Measurements from ENCODE around the gene LRIG1.

DNA sequence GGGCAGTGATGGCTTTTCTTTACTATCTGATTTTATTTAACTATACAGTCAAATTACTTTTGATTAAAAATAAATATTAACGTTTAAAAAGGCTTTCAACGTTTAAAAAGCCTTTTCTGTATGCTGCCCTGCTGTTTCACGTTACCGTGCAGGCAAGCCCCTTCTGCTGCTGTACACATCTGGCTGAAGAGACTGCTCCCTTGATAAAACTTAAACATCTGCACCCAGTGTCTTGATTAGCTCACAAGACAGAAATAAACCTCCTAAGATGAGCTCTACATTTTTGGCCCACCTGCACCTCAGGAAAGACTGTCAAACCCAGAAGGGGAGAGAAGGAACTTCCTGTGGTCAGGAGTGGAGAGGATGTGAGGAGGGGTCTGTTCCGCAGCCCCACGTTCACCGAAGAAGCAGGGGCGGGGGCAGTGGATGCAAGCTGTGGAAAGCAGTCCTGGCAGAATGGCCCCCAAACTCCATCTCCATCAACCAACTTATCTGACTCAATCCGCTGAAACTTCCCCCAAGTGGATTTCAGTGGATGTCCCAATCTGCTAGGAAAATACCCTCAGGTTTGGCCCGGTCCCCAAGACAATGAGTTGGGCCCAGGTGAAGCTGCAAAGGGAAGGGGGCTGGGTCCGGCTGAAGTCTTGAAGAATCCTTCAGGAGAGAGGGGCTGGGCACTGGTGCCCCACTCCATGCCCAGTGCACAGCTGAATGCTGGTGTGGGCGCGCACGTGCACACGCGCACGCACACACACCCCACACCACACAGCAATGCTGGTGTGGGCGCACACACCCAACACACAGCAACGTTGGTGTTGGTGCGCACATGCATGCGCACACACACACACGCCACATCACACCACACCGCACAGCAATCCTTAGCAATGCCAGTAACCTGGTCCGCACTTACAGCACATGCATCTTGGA, 88.6 kb downstream of the LRIG1 start:
- TF ChIP-seq, protein P1, sequence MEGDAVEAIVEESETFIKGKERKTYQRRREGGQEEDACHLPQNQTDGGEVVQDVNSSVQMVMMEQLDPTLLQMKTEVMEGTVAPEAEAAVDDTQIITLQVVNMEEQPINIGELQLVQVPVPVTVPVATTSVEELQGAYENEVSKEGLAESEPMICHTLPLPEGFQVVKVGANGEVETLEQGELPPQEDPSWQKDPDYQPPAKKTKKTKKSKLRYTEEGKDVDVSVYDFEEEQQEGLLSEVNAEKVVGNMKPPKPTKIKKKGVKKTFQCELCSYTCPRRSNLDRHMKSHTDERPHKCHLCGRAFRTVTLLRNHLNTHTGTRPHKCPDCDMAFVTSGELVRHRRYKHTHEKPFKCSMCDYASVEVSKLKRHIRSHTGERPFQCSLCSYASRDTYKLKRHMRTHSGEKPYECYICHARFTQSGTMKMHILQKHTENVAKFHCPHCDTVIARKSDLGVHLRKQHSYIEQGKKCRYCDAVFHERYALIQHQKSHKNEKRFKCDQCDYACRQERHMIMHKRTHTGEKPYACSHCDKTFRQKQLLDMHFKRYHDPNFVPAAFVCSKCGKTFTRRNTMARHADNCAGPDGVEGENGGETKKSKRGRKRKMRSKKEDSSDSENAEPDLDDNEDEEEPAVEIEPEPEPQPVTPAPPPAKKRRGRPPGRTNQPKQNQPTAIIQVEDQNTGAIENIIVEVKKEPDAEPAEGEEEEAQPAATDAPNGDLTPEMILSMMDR (IDR thresholded peaks at IDR 0.05; ENCODE audit: borderline replicate concordance, extremely low read depth, low read length, poor library complexity, severe bottlenecking), result no peak
- no peak for TF ChIP-seq EZH2 (IDR thresholded peaks at IDR 0.05; ENCODE audit: borderline replicate concordance, low read depth, low read length, severe bottlenecking)
